Renal cortex interstitium (tissue), 11 donors: ENCODE data around the gene SIRT2. TPM values are rescaled to one million over a fixed set of nuclear protein-coding genes. Genes with fewer than 3 reads are reported as not detected.
"Not testable (repeated sequence)": the region's sequence is repeated elsewhere in the genome, so short reads cannot be mapped to it uniquely, and the experiment has no call there.

Source experiments
- DNase-seq, 11 donors: peaks; one replicate each; pipeline ENCODE4 v3.0.0-alpha.2; 2013; ENCODE audit warnings: low read depth in 9 of 11, low spot score in 4 of 11; ENCODE audit errors: extremely low read depth in 1 of 11
- polyA plus RNA-seq, 3 donors: library from polyadenylated mRNA; unstranded; fragments of 120-200 nt; gene quantifications; one replicate each; pipeline ENCODE4 v1.2.1, GENCODE V29; 2013; ENCODE audit not compliant: insufficient read length in 3 of 3

SIRT2 gene
- polyA plus RNA-seq, 3 donors = 37.1 to 48.7 (median 42.1) TPM

DNA sequence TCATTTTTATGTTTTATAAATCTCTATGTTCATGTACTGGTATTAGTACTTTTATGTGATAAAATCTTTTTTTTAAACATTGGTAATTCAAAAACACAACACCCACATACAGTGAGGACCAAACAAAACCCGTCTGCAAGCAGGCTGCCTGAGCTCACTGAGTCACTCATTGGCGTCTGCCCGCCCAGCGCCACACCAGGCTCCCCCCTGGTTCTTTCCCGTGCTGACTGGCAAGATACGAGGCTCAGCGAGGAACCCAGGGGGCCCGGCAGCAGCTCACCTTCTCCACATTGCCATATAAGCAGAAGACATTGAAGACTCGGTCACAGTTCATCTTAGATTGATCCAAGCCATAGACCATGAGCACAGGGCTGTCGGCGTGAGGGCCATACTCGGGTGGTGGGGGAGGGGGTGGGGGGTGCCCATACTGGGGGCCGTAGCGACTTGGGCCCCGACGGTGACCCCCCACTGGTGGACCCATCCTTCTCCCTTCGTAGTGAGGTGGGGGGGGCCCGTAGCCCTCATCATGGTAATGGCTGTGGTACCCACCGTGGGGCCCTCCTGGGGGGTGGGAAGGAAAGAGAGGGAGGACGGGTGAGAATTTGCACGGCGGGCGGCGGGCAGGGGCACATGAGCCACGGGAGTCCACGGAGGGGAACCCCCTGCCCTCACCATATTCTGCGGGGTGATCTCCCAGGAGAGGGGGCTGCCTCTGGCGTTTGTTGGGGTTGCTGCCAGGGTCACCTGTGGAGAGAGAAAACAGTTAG lies 59.4 kb downstream of the SIRT2 start:
- no peak for DNase-seq

DNA sequence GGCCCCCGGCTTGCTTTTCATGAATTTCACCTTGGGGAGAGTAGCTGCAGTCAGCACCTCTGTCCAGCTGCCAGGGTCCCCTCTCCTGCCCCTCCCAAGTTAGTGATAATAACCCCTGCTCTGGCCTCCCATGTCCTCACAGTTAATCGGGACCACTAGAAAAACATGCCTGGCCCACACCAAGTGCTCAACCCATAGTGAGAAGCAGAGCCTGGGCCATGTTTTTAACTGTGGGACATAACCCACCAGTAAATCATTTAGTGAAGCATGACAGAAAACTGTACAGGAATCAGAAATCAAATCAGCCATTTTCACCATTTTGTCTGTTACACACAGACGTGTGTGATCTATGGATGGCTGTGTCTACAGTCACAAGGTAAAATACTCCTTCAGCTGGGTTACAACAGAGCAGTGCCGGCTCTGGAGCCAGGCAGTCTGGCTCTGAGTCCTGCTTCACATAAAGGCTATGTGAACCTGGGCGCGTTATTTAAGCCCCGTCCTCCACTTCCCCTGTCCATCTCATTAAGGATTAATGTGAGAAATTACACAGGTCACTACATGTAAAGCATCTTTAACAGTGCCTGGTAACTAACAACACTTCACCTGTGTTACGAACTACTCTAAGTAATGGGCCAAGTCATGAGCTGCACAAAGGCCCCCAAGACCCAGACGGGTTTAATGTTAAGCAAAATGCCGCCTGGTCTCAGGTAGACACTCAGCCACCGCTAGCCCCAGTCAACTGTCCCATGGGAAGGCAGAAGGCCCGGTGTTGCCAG lies 60.2 kb downstream of the SIRT2 start:
- no peak for DNase-seq

DNA sequence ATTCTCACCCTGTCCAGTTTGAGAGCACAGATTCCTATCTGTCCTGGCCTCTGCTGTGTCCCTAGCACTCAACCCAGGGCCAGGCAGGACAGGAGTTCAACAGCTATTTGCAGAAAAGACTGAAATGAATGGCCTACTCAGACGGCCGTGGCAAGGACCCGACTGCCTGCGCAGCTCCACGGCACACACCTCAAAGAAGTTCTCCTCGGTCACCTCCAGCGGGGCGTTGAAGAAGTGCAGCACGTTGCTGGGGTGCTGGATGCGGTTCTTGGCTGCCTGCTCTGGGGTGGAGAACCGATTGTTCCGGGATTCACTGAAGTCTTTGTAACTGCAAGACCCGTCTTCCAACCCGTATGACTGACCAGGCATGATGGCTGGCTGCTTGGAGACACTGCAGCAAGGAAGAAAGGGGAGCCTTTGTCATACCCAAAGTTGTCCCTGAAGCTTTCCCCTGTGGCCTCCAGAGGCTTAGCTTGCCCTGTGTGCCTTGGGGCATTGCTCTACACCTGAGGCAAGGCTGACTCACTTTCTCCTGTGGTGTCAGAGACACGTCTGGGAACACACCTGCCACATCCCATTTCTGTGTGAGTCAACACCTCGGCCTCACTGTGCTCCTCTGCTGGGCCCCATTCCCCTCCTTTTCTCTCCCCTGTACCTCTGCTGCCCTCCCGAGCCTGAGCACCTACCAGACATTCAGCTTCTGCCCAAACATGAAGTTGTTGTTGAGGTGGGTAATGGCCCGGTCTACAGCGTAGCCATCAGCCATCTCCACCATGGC lies 61.0 kb downstream of the SIRT2 start:
- no peak for DNase-seq

DNA sequence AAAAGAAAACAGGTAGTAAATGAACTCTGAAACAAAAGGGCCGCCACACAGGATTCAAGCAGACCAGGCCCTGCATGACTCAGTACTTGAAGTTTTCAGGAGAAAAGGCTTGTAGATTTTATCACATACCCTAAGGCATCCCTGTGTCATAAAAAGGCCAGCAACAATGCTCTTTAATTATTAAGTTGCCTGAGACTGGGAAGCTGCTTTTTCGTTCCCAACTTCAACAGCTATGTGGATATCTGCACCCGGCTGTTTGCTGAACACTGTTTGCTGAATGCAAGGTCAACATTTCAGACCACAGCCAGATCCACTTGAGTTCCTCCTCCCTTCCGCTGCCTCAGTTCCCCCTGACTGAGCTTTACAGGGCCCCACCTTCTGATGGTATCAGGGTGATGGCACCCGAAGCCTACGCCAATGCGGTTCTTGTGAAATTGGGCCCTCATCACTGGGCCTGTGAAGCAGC lies 61.7 kb downstream of the SIRT2 start:
- no peak for DNase-seq

DNA sequence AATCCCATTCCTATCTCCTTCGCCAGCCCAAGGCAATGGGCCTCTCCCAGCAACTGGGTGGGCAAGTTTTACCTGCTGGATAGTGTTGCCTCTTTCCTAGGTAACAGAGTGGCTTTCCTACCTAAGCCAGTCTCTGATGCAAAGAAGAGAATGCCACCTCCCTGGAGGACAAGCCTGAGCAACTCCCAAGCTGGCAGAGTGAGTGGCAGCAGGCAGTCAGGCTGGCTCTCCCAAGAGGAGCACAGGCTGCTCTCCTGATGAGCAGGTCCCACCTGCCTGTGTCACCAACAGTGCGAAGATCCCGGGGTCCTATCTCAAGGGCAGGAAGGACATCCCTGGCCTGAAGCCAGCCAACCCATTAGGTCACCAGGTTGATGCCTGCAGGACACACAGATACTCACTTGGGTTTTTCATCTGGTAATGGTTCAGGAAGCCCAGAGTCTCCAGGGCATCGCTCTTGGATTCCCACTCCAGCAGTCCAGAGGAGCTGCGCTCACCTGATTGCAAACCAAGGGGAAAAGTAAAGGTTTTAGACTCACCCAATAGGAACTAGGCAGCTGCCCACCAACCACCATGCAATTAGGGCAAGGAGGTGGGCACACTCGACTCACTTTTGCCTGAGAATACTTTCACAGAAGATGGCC lies 62.3 kb downstream of the SIRT2 start:
- no peak for DNase-seq

DNA sequence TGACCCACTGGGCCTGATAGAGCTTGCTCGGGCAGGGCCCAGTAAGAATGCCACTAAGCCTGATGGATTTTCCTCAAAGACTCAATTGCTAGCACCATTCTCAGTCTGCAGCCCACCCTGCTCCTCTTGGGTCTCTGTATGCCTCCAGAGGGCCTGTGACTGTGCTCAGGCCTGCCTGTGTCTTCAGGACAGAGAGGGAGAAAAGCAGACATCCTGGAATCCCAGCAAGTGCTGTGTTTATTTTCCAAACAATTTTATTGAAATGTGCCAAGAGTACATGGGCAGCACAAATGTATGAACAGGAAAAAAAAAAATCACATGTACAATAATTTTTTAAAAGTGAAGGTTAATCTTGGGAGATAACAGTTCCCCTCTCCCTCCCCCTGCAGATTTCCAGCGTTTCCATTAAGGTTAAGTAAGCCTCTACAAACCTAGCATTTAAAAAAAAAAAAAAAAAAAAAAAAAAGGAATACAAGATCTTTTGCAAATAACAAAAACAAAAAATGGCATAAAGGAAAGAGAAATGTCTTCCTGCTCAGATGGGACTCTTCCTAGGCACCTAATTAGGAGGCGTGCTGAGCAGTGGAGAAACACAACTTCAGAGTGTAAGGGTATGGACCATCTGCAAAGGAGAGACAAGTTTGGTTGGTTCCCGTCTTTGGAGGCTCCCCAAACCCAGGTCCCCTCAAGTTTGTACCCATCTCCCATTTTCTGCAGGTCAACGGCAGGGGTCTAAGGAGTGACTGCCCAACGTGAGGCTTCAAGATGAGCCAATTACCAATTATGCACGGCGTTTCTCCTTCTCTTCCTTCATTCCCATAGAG lies 63.0 kb downstream of the SIRT2 start:
- DNase-seq = no peak

DNA sequence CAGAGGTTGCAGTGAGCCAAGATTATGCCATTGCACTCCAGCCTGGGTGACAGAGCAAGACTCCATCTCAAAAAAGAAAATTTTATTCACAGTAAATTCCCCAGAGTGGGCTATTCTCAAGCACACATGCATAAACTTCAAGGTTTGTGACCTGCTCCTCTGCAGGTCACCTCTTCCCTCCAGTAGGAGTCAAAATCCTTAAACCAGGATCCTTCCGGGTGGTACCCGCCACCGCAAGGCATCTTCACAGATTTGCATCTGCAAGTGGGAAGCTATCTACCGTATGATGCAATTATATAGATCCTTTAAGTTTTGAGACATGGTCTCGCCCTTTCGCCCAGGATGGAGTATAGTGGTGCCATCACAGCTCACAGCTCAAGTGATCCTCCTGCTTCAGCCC lies 64.8 kb downstream of the SIRT2 start:
- DNase-seq = no peak

DNA sequence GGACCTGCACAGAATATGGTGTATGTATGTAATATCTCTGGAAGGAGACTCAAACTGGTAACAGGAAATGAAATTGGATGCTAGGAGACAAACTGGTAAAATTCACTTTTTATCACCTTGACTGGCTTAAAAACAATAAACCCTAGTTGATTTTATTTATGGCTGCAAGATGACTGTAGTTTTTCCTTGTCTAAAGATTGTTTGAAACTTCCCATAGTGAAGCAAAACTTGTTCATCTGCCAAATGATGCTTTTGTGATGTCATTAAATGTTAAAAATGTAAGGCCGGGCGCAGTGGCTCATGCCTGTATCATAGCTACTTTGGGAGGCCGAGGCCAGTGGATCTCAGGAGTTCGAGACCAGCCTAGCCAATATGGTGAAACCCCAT lies 65.3 kb downstream of the SIRT2 start:
- no peak for DNase-seq

DNA sequence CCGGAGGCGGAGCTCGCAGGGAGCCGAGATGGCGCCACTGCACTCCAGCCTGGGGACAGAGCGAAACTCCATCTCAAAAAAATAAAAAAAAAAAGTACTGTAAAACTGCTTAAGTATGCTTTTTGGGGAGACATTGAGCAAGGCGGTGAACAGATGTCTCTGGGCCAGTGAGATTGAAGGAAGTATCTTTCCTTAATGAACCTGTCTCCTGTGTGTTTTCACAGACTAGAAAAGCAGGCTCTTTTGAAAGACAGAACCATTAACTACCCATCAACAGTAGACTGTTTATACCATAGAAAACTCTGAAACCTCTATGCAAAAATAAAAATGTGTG lies 66.4 kb downstream of the SIRT2 start:
- DNase-seq = no peak

DNA sequence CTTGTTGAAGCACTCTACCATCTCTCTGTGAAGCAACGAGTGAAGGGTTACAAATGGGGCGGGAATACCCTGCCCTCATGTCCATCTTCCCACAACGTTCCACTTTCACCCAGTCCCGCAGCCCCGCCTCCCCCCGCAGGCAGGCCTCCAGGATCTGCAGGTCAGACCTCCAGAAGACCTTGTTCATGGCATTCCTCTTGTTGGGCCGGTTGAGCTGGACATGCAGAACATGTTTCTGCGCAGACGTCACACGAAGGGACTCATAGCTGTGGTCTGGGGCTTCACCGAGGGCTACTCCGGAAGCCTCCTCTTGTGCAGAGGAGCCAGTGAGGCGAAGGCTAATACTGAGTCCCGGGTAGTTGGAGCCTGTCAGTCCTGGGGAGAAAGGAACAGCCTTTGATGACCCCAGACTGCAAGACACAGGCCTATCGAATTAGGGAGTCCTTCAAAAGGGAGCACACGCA lies 68.2 kb downstream of the SIRT2 start:
- peak in 5 of 11 donors; percentile 40 to 63 (median 51) for DNase-seq

DNA sequence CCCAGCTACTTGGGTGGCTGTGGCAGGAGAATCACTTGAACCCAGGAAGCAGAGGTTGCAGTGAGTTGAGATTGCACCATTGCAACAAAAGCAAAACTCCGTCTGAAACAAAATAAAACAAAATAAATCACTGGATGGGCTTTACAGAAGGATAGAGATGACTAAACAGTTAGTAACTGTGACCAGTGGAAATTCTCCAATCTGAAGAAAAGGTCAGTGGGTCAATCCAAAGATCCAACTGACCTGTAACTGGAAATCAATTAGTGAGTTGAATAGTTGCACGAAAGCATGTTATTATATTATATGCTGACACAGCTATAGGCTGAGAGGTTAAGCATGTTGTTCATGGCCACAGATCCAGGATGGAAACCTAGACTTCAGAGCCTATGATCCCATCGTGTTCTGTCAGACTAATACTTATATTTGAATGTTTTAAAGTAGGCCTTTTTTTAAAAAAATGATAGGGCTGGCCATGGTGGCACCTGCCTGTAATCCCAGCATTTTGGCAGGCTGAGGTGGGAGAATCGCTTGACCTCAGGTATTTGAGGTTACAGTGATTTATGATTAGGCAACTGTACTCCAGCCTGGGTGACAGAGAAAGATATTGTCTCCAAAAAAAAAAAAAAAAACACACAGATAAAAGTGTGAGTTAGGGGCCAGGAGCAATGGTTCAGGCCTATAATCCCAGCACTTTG lies 69.2 kb downstream of the SIRT2 start:
- DNase-seq = no peak

DNA sequence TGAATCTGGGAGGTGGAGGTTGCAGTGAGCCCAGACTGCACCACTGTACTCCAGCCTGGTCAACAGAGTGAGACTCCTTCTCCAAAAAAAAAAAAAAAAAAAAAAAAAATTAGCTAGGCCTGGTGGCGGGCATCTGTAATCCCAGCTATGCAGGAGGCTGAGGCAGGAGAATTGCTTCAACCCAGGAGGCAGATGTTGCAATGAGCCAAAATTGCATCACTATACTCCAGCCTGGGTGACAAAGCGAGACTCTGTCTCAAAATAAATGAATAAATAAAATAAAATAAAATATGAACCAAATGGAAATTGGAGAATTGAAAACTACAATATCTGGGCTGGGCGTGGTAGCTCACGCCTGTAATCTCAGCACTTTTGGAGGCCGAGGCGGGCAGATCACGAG lies 70.2 kb downstream of the SIRT2 start:
- DNase-seq = not testable (repeated sequence)

Other genes with a start within 250 kb of the SIRT2 start
- 10 to 100 TPM in 1 of 3 donors, 1 to 10 TPM in 2; 7.8 to 17.4 (median 9.7) TPM for gene CAPN12, start 155.1 kb downstream of the SIRT2 start, polyA plus RNA-seq
- 1 to 10 TPM in 1 of 3 donors, under 1 TPM in 1, not detected in 1; 1.00 to 2.1 TPM for gene LGALS7, start 126.1 kb downstream of the SIRT2 start, polyA plus RNA-seq
- gene LGALS7B, start 110.4 kb downstream of the SIRT2 start, polyA plus RNA-seq = 1 to 10 TPM in 1 of 3 donors, under 1 TPM in 1, not detected in 1; 0.57 to 2.5 TPM
- gene LGALS4, start 86.7 kb downstream of the SIRT2 start, polyA plus RNA-seq = 1 to 10 TPM; 1.4 to 2.9 (median 2.0) TPM
- 100 to 1,000 TPM; 136 to 158 (median 147) TPM for gene ECH1, start 67.8 kb downstream of the SIRT2 start, polyA plus RNA-seq
- 100 to 1,000 TPM; 449 to 563 (median 527) TPM for gene HNRNPL, start 49.6 kb downstream of the SIRT2 start, polyA plus RNA-seq
- 1 to 10 TPM; 6.0 to 8.9 (median 7.8) TPM for gene RINL, start 21.3 kb downstream of the SIRT2 start, polyA plus RNA-seq
- gene NFKBIB, start 351 bp upstream of the SIRT2 start, polyA plus RNA-seq = 10 to 100 TPM in 2 of 3 donors, 1 to 10 TPM in 1; 6.4 to 11.0 (median 10.4) TPM
- gene CCER2, start 12.6 kb upstream of the SIRT2 start, polyA plus RNA-seq = 1 to 10 TPM in 1 of 3 donors, under 1 TPM in 2; 0.57 to 1.1 (median 0.65) TPM
- gene SARS2, start 31.1 kb upstream of the SIRT2 start, polyA plus RNA-seq = 10 to 100 TPM; 43.2 to 56.0 (median 50.9) TPM
- gene MRPS12, start 31.3 kb upstream of the SIRT2 start, polyA plus RNA-seq = 10 to 100 TPM; 15.2 to 27.4 (median 26.5) TPM
- 10 to 100 TPM; 69.5 to 93.4 (median 71.4) TPM for gene FBXO17, start 76.1 kb upstream of the SIRT2 start, polyA plus RNA-seq
- gene FBXO27, start 132.9 kb upstream of the SIRT2 start, polyA plus RNA-seq = 1 to 10 TPM; 7.1 to 8.7 (median 7.2) TPM
- gene ACP7, start 184.8 kb upstream of the SIRT2 start, polyA plus RNA-seq = under 1 TPM; 0.20 to 0.72 (median 0.38) TPM
- gene PAK4, start 226.2 kb upstream of the SIRT2 start, polyA plus RNA-seq = 10 to 100 TPM; 41.7 to 71.0 (median 65.6) TPM